Activated CD4-positive, CD25-positive, alpha-beta regulatory T cell treated with anti-CD3 and anti-CD28 coated beads, Interleukin-2, amount 50 U/mL, for 16 hours (primary cell): ENCODE data around the gene TCEA2.

Experiments
- DNase-seq: peaks from one replicate; pipeline ENCODE4 v3.0.0-alpha.2; 2020; ENCODE audit warnings: low read depth, low spot score

TCEA2 gene

GRCh38 chr20:64035066-64035932, 27.7 kb upstream of the TCEA2 start:
- no peak for DNase-seq

- no peak for DNase-seq
Measured at GRCh38 chr20:64035933-64036345, 27.1 kb upstream of the TCEA2 start, which contains the start of gene C20orf204. TSS of gene C20orf204 (plus strand) at chr20:64036182. CDS start at chr20:64036324, 142 bp downstream.

GRCh38 chr20:64036346-64037198, 26.4 kb upstream of the TCEA2 start:
- DNase-seq = no peak

- DNase-seq = no peak
Measured at GRCh38 chr20:64037199-64037497, 25.9 kb upstream of the TCEA2 start.

GRCh38 chr20:64037498-64038213, 25.3 kb upstream of the TCEA2 start:
- no peak for DNase-seq

GRCh38 chr20:64038224-64038564, 24.8 kb upstream of the TCEA2 start:
- DNase-seq = no peak

GRCh38 chr20:64038565-64039292, 24.3 kb upstream of the TCEA2 start:
- DNase-seq = peak; percentile 42

GRCh38 chr20:64039293-64040160, 23.5 kb upstream of the TCEA2 start:
- no peak for DNase-seq

- no peak for DNase-seq
Measured at GRCh38 chr20:64040231-64041039, 22.6 kb upstream of the TCEA2 start.

- DNase-seq = no peak
Measured at GRCh38 chr20:64041040-64041780, 21.8 kb upstream of the TCEA2 start.

GRCh38 chr20:64041781-64042053, 21.3 kb upstream of the TCEA2 start:
- no peak for DNase-seq

GRCh38 chr20:64042054-64042781, 20.8 kb upstream of the TCEA2 start:
- no peak for DNase-seq

- DNase-seq = no peak
Measured at GRCh38 chr20:64043768-64044167, 19.2 kb upstream of the TCEA2 start.

GRCh38 chr20:64044484-64045247, 18.3 kb upstream of the TCEA2 start:
- DNase-seq = no peak

- DNase-seq = no peak
Measured at GRCh38 chr20:64045346-64046011, 17.5 kb upstream of the TCEA2 start.

GRCh38 chr20:64047046-64047389, 16.0 kb upstream of the TCEA2 start:
- no peak for DNase-seq

- no peak for DNase-seq
Measured at GRCh38 chr20:64047968-64048401, 15.0 kb upstream of the TCEA2 start.
